Mucosa of stomach (tissue), 1 donor: ENCODE measurements around the gene DTX4.

Source experiments
- H3K27me3 ChIP-seq: one replicate; pipeline ENCODE4 v1.7.0; 2013; ENCODE audit warnings: mild to moderate bottlenecking, low read length; ENCODE audit not compliant: control insufficient read depth, insufficient read depth
- H3K36me3 ChIP-seq: one replicate; pipeline ENCODE4 v1.7.0; 2013; ENCODE audit warnings: low read length; ENCODE audit not compliant: control insufficient read depth, insufficient read depth
- H3K4me1 ChIP-seq: one replicate; pipeline ENCODE4 v1.7.0; 2013; ENCODE audit warnings: mild to moderate bottlenecking, low read length; ENCODE audit not compliant: control insufficient read depth, insufficient read depth
- H3K4me3 ChIP-seq: one replicate; pipeline ENCODE4 v1.7.0; 2013; ENCODE audit warnings: low read length
- H3K9ac ChIP-seq: one replicate; pipeline ENCODE4 v1.7.0; 2013; ENCODE audit warnings: mild to moderate bottlenecking, low read length, moderate library complexity
- H3K9me3 ChIP-seq: one replicate; pipeline ENCODE4 v1.7.0; 2013; ENCODE audit warnings: mild to moderate bottlenecking, low read length, moderate library complexity; ENCODE audit not compliant: control insufficient read depth
- donor health status: Pancreatic carcinoma.

DTX4 gene

DNA sequence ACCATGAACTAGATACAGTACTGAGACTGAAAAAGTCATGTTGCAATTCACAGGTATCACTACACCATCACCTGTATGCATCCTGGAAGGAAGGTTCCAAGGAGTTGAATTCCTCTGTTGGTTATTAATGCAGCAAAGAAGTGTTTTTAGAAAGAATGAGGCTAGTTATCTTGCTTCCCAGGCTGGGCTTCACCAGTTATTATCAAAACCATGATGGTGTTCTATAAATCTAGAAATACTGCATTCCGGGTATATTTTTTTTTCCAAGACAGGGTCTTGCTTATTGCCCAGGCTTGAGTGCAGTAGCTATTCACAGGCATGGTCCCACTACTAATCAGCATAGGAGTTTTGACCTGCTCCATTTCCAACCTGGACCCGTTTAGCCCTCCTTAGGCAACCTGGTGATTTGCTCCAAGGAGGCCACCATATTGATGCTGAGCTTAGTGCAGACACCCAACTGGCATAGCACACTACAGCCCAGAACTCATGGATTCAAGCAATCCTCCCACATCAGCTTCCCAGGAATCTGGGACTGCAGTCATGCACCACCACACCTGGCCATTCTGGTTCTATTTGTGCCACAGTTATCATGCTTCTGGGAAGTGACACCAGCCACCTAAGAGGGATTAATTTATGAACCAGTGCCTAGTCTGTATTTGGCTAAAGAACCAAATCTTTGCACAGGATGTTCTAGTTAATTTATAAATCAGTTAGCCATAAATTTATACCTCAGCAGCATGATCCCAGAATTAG lies 42.4 kb downstream of the DTX4 start:
- H3K27me3 ChIP-seq, result no peaks in the 10 kb centered on the region
- H3K36me3 ChIP-seq, result no peaks in the 10 kb centered on the region
- H3K4me1 ChIP-seq, result no peaks in the 10 kb centered on the region
- H3K9ac ChIP-seq, result no peak overlapping the region
- H3K9me3 ChIP-seq, result no peaks in the 10 kb centered on the region
- H3K4me3 ChIP-seq, result no peak overlapping the region

DNA sequence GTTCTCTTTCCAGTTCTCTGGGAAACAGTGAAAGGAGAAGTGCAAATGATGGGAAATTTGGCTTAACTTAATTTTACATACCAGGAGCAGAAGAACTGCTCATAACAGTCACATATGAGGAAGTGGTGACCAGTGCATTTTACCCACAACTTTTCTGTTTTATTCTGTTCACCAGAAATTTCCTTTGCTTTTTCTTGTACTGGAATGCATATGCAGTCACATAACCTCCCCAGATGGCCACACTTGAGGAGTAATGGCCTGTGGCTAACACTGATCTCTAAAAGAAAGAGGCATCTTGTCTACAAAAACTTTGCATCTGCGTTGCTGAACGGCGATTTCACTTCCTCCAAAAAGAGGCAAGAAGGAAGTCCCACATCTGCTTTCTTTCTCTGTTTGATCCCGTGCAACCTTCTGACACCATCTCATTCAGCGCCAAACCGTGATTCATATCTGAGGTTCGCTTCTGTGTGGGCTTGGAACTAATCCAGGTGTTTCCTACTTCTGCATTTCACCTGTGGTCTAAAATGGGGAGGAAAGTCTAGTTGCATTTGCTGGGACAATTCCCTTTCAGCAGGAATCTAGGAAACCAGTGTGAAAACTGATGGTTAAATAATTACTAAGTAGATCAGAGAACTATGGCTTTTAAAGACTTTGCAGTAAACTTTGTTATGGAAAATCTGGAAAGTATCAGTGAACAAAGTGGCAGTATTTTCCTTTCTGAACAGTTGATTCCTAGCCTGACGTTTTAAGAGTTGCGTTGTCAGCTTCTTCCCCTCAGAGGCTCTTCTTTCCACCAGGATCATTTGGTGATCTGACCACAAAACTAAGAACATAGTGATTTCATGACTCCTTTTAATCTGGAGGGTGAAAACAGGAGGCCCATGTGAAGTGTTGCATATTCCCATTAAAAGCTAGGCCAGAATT lies 45.0 kb downstream of the DTX4 start:
- H3K4me1 ChIP-seq, result peaks cover under 1% of the 10 kb centered on the region
- no peaks in the 10 kb centered on the region for H3K9me3 ChIP-seq
- no peaks in the 10 kb centered on the region for H3K27me3 ChIP-seq
- no peaks in the 10 kb centered on the region for H3K36me3 ChIP-seq
- no peak overlapping the region for H3K4me3 ChIP-seq
- no peak overlapping the region for H3K9ac ChIP-seq

DNA sequence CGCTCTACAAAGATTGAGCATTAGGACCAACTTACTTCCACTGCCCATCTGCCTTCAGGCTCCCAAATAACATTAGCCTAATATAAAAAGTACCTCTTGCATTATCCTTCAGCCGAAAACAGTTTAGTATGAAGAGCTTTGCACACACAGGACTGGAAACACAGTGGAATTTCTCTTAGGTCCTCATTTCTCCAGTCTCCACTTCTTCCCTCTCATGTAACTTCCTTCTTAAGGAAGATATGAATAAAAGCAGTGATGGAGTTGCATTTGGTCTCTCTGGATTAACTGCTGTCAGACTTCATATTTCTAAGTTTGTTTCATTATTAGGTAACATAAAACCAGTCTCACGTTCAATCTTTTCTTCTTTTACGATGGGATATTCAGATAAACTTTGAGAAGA lies 46.4 kb downstream of the DTX4 start:
- Histone ChIP-seq H3K4me3 (no peak overlapping the region), H3K4me1 (peaks cover 11% of the 10 kb centered on the region), H3K9me3 (no peaks in the 10 kb centered on the region), H3K27me3 (no peaks in the 10 kb centered on the region), H3K9ac (no peak overlapping the region), H3K36me3 (no peaks in the 10 kb centered on the region)

DNA sequence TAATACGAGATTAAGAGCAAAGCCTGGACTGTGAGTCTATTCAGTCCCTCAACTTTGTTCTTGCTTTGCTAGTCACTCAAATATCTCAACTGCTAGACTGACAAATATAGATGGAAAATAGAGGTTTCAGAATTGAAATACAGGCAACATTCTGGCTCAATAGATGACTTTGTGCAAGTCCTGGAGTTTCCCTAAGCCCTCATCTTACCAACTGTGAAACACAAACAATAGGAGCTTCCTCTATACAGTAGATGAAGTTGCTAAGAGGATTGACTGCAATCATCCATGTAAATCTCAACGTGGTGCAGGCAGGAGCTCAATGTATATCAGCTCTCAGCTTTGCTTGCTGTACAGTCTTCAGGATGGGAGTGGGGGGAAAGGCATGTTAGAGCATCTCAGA lies 47.0 kb downstream of the DTX4 start:
- Histone ChIP-seq H3K36me3 (no peaks in the 10 kb centered on the region), H3K27me3 (no peaks in the 10 kb centered on the region), H3K4me1 (peaks cover 17% of the 10 kb centered on the region), H3K4me3 (no peak overlapping the region), H3K9ac (no peak overlapping the region), H3K9me3 (no peaks in the 10 kb centered on the region)

DNA sequence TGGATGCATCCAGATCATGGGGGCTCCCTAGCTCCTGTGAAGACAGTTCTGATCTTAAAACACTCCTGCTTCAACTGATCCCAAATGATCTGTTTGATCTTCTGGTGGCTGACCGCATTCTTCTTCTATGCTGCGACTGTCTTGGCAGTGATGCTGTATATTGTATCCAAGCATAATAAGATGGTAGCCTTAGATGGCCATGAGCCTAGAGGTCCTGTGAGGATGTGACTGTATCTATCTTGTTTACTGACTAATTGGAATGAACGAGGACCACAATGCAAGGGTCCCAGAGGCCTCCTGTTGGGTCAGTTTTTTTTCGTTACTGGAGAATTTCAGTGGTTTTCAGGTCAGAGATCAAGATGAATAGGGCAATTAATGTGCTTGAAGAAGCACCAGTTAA lies 47.9 kb downstream of the DTX4 start:
- H3K4me1 ChIP-seq, result peaks cover 26% of the 10 kb centered on the region
- H3K36me3 ChIP-seq, result no peaks in the 10 kb centered on the region
- no peaks in the 10 kb centered on the region for H3K9me3 ChIP-seq

DNA sequence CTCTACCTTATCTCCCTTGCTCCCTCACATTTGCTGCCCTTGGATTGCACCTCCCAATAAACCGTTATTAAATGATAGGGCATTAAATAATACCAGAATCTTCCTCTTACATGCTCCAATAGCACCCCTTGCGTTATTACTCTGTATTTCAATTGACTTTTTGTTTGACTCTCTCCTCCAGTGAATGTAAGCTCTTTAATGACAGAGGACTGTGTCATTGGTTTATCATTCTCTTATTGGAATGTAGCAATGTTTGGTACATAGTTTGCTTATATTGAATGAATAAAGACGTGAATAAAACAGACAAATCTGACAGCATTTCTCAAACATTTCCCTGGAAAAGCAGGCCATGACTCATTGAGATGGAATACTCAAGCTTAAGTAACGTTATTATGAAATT lies 49.5 kb downstream of the DTX4 start:
- H3K4me3 ChIP-seq, result no peak overlapping the region
- H3K4me1 ChIP-seq, result peaks cover 37% of the 10 kb centered on the region

More for the DNA sequence above, 47.9 kb downstream of the DTX4 start:
- Histone ChIP-seq H3K4me3 (no peak overlapping the region), H3K27me3 (no peaks in the 10 kb centered on the region), H3K9ac (no peak overlapping the region)

DNA sequence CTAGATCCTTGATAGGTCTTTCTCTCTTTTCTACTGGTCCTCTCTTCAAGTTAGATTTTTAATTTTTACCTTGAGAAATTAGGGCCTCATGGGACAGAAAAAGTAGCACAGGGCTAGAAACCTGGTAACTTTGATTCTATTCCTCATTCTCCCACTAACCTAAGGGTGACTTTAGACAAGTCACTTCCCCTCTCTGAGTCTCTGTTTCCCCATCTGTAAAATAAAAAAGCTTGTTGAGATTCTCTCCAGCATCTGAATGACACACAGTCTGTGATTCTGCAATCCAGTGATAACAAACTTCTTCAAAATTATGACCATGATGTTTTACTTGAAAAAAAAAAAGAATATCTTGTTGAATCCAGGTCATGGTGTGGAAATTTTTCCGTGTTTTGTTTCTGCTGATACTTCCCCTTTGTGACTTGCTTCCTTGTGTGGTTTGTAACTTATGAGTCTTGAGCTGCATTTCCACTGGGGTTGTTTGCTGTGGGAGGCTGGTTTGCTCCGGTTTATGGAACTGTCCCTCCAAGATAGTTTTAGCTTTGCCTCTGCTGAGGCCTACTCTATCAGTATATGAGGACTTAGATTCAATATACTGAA lies 50.6 kb downstream of the DTX4 start:
- no peak overlapping the region for H3K9ac ChIP-seq
- H3K36me3 ChIP-seq, result no peaks in the 10 kb centered on the region
- no peaks in the 10 kb centered on the region for H3K27me3 ChIP-seq
- H3K4me3 ChIP-seq, result no peak overlapping the region
- H3K4me1 ChIP-seq, result peaks cover 37% of the 10 kb centered on the region
- H3K9me3 ChIP-seq, result no peaks in the 10 kb centered on the region

More for the DNA sequence above, 49.5 kb downstream of the DTX4 start:
- no peaks in the 10 kb centered on the region for H3K36me3 ChIP-seq
- no peak overlapping the region for H3K9ac ChIP-seq
- H3K9me3 ChIP-seq, result no peaks in the 10 kb centered on the region
- H3K27me3 ChIP-seq, result no peaks in the 10 kb centered on the region

DNA sequence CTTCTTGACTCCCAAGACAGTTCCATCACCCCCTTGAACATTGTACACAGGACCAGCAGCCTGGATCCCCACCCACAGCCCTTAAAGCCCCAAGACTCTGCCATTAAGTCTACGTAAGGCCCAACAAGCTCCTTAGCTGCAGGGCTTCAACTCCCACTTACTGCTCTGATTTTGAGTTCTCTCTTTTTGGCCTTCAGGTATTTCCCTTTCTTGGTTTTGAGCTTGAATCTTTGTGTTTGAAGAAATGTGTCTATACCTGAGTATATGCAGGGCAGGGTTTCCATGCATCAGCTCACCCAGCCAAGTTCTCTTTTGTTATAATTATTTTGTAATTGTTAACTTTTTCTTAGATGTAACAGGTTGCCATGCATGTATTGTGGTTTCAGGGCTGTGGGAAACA lies 51.2 kb downstream of the DTX4 start:
- Histone ChIP-seq H3K4me3 (no peak overlapping the region), H3K9me3 (no peaks in the 10 kb centered on the region), H3K27me3 (no peaks in the 10 kb centered on the region), H3K4me1 (peaks cover 37% of the 10 kb centered on the region), H3K9ac (no peak overlapping the region), H3K36me3 (no peaks in the 10 kb centered on the region)

DNA sequence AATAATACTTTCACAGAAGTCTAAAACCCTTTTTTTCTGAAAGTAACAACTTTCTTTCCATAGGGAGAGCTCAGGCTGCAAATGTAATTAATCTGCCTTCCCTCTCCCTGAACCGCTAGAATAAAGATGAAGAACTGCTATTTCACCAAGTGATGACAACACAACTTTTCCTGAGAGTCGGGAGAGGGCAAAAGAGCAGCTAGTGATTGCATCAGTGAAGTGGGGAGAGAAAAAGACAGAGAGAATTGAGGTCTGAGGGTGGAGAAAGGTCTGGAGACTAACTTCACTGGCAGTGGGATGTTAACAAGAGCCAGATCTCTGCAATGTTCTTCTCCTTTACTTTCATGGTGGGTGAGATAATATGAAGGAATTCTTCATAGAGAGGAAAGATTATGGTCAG lies 51.7 kb downstream of the DTX4 start:
- H3K9me3 ChIP-seq, result no peaks in the 10 kb centered on the region
- H3K27me3 ChIP-seq, result no peaks in the 10 kb centered on the region
- H3K9ac ChIP-seq, result no peak overlapping the region
- H3K4me3 ChIP-seq, result no peak overlapping the region
- H3K4me1 ChIP-seq, result peaks cover 37% of the 10 kb centered on the region
- no peaks in the 10 kb centered on the region for H3K36me3 ChIP-seq

DNA sequence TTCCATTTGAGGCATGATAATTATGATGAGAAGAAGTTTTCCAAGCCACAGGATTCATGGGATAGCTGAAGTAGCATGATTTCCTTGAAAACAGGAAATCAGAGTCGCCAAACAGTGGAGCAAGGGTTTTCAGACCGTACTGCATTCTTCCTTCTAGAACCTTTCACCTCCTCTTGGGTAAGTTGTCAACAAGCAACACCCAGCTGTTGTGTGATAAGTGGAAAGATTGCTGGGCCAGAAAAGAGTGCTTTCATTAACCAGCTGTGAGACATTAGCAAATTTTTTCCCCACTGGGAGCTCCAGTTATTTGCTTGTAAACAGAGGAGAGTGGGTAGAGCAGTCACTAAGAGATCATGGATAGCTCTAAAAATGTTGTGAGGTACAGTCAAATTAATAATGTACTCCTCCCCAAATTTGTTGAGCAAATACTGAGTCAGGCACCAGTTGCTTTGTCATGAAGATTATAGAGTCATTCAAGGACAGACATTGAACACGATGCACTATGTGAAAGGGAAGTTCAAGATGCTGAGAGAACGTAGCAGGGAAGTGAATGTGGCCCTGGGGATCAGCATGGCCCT lies 52.5 kb downstream of the DTX4 start:
- H3K9me3 ChIP-seq, result no peaks in the 10 kb centered on the region
- no peak overlapping the region for H3K4me3 ChIP-seq
- H3K9ac ChIP-seq, result no peak overlapping the region
- H3K36me3 ChIP-seq, result no peaks in the 10 kb centered on the region
- H3K4me1 ChIP-seq, result peaks cover 37% of the 10 kb centered on the region
- no peaks in the 10 kb centered on the region for H3K27me3 ChIP-seq

DNA sequence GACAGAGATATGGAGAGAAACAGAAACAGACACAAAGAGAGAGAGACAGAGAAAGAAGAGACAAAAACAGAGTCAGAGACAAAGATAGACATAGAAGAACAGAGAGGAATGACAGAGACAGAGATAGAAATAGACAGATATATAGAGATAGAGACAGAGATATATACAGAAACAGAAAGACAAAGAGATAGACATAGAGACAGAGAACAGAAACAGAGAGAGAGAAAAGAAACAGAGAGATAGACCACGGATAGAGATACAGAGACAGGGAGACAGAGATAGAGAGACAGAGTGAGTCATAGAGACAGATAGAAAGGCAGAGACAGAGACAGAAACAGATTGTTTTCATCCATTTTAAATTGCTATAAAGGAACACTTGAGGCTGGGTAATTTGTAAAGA lies 53.1 kb downstream of the DTX4 start:
- Histone ChIP-seq H3K4me3 (no peak overlapping the region), H3K9me3 (no peaks in the 10 kb centered on the region), H3K4me1 (peaks cover 37% of the 10 kb centered on the region), H3K36me3 (no peaks in the 10 kb centered on the region), H3K27me3 (no peaks in the 10 kb centered on the region), H3K9ac (no peak overlapping the region)

DNA sequence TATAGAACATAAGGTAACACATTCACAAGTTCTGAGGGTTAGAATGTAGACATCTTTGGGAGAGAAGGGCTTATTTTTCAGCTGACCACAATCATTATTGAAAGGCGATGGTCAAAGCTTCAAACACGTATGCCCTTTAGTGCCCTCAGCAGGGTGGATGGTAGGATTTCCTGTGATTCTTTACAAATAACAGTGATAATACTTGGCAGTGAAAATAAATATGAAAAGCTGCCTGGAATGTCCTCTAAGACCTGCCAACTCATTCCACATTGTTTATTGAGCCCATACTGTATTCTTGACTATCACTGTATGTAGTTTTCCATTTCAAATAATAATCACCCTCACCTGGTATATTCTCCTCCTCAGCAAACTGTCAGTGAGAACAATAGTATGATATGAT lies 54.5 kb downstream of the DTX4 start:
- no peak overlapping the region for H3K4me3 ChIP-seq
- no peaks in the 10 kb centered on the region for H3K9me3 ChIP-seq
- peaks cover 37% of the 10 kb centered on the region for H3K4me1 ChIP-seq
- H3K36me3 ChIP-seq, result no peaks in the 10 kb centered on the region
- H3K9ac ChIP-seq, result no peak overlapping the region
- H3K27me3 ChIP-seq, result no peaks in the 10 kb centered on the region
